ENCODE results near the gene G6PC1.

G6PC1 gene

DNA sequence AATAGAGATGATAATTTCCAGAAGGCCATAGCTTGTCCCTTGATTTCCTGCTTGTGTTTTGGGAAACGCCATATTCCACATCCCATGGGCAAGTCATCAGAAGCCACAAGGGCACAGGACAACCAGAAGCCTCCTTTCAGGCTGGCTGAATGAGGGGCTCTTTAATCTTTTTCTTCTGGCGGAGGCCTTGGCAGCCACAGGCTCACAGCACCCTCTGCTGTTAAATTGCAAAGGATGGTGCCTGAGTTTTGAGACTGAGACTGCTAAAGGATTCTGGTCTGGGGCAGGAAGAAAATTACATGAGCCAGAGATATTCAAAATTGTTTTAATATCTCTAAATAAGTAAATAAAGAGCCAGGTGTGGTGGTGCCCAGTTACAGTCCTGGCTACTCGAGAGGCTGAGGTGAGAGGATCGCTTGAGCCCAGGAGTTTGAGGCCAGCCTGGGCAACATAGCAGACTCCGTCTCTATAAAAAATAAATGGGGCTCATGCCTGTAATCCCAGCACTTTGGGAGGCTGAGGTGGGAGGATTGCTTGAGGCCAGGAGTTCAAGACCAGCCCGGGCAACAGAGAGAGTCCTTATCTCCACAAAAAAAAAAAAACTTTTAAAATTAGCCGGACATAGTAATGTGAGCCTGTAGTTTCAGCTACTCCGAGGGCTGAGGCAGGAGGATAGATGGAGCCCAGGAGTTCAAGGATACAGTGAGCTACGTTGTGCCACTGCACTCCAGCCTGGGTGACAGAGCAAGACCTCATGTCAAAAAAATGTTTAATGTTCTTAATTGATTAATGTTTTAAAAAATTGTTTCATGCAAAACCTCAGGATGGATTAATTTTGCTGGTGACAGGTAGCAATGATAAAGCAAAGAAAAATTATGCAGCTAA, 37.4 kb downstream of the G6PC1 start:
- peak in 1 of 2 donors; percentile 15 for DNase-seq (ENCODE audit: low read depth in 2 of 2)

DNA sequence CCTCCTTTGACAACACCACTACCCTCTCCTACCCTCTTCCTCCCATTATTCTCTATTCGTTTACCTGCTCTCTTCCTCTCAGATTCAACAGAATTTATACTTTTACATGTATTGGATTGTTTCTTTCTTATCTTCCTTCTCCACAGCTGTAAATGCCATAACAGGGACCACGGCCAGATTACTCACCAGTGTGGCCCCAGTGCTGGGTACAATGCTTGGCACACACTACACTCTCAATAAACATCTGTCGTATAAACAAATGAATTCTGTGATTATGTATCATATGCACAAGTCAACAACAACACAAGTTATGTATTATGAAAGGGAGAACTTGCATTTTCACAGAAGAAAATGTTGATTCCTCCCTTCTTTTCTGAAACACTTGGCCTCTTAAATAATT, 43.6 kb downstream of the G6PC1 start:
- no peak for DNase-seq (ENCODE audit: low read depth in 2 of 2)

DNA sequence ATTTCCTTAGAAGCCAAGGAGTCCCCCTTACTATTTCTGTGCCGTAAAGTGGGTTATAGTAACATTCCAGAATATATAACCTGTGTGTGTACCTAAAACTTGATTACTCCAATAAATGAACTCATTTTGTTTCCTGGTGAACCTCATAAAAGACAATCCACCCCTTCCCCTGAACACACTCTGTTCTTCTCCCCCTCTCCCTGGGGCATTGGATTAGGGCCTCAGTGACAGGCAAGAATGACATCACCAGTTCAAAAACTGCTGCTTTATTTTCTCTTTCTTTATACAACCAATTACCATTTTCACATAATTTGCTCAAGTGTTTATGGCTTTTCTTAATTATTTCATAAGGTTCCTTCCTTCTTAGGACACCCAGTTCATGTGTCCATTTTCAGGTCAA, 46.2 kb downstream of the G6PC1 start:
- no peak for DNase-seq (ENCODE audit: low read depth in 2 of 2)

DNA sequence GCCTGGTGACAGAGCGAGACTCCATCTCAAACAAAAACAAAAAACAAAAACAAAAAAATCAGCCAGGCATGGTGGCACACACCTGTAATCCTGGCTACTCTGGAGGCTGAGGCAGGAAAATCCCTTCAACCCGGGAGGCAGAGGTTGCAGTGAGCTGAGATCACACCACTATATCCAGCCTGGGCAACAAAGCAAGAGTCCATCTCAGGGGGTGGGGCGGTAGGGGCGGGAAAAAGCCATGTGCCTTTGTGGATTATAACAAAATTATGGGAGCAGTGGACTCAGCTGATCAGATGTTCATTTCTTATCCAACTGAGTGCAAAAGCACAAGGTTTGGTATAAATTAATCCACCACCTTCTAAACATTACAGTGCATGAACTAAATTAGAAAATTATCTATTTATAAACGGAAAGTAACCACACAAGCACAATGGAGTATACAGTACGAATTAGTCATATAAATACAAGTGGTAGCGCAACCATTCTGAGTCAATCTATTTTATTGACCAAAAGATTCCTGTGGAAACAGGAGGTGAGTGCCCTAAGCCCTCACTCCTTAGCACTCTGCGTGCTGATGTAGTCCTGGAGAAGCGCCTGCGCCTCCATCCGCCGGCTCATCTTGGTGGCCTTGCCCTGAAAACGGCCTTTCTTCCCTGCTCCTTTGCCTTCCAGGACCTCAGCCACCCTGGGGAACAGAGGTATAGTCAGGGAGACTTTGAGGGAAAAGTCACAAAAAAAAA, 49.6 kb downstream of the G6PC1 start:
- no peak for DNase-seq (ENCODE audit: low read depth in 2 of 2)
